Putamen (tissue), 1 donor: ENCODE measurements around the gene KRT75.
"Not testable (repeated sequence)": the region's sequence is repeated elsewhere in the genome, so short reads cannot be mapped to it uniquely, and the experiment has no call there.

Source experiments
- DNase-seq: peaks from one replicate; pipeline ENCODE4 v3.0.0-alpha.2; 2016; ENCODE audit warnings: low spot score

Gene KRT75

GRCh38 chr12:52415870-52416750 lies 18.1 kb downstream of the KRT75 start:
- DNase-seq: no peak

DNA sequence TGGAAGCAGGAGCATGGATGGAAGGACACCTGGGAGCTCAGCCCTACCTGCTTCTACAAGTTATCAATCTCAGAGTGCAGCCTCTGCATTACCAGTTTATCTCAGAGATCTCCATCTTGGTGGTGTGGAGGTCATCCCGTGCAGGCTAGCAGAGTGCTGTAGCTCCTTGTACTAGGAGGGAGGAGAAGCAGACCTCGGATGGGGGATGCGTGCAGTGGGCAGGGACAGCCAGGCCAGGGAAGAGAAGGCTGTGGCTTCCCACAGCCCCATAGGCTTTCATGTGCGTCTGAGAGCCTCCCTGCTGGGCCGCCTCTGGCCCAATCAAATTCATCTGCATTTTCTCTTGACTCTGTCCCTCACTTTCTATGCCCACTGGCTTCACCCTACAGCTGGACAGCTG lies 19.2 kb downstream of the KRT75 start:
- no peak for DNase-seq

DNA sequence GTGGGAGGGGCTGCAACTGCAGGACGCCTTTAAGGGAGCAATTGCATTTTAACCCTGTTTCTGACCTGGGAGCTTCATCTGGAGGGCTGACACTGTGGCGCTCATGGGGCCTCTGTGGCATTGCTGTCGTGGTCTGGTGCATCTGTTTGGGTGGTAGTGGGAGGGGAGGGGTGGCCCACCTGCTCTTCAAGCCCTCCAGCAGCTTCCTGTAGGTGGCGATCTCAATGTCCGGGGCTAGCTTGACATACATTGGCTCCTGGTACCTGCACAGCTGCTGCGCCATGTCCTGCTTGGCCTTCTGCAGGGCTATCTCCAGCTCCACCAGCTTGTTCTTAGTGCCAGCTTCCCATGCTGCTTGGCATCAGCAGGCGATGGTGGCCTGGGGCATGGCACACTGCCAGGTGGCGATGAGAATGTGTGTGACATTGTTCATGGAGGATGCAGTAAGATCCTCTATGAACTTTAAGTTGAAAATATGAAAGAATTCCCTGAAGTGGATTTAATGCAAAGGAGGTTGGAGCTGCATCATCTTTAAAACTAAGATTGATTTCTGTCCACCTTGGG lies 20.3 kb downstream of the KRT75 start:
- DNase-seq: no peak

GRCh38 chr12:52413202-52413601 lies 21.0 kb downstream of the KRT75 start:
- DNase-seq: no peak

- DNase-seq: no peak
Measured at GRCh38 chr12:52411815-52412214, 22.4 kb downstream of the KRT75 start.

- not testable (repeated sequence) for DNase-seq
Measured at GRCh38 chr12:52410589-52411248, 23.5 kb downstream of the KRT75 start.

- DNase-seq: no peak
Measured at GRCh38 chr12:52407918-52408317, 26.3 kb downstream of the KRT75 start.

DNA sequence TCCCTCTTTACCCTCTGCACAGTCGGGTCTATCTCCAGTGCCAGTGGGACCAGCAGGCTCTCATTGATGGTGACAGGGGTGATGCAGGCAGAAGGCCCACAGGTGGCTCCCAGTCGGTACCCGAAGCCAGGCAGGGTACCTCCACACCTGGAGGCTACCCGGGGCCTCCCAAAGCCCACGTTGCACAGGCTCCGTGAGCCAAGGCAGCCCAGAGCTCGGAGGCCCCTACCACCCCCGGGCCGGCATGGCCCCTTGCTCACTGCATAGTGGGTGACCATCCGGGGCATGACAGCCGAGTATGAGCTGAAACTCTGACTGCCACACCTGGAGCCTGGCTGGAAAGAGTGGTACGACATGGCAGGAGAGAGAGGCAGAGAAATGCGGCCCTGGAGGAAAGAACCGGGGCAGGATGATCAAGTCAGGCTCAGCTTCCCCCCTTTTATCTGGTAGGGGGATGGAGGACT lies 28.2 kb downstream of the KRT75 start, which contains the start of gene KRT82:
TSS of gene KRT82 (minus strand) at position 414 of the 464 bp plus-strand sequence. CDS start at position 356, 58 bp downstream.
- DNase-seq: no peak

- no peak for DNase-seq
Measured at GRCh38 chr12:52404951-52405350, 29.2 kb downstream of the KRT75 start.

- no peak for DNase-seq
Measured at GRCh38 chr12:52403561-52403960, 30.6 kb downstream of the KRT75 start.

DNA sequence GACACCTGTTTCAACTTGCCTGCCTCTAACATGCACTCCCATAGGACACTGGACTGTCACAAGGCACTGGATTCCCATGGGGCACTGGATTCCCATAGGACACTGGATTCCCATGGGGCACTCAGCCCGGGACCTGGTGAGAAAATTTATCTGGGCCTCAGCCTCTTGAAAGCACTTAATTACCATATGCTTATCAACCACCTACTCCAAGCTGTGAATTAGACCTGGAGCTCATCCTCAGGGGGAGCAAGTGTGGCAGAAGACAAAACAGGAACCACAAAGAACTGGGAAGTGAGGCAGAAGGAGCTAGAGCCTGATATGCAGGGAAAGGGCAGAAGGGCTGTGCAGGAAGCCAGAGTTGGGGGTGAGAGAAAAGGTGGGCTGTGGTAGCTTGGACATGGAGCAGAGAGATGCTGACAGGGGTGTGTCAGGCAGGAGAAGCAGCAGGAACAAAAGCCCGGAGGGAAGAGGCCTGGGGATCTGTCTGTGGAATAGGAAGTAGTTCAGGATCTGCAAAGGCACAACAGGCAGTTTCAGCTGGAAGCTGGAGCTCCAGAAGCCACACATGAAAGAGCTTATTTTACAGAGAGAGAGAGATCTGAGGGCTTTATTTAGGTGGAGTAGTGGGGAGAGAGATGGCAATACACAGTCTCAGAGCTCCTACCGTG lies 31.2 kb downstream of the KRT75 start:
- no peak for DNase-seq

DNA sequence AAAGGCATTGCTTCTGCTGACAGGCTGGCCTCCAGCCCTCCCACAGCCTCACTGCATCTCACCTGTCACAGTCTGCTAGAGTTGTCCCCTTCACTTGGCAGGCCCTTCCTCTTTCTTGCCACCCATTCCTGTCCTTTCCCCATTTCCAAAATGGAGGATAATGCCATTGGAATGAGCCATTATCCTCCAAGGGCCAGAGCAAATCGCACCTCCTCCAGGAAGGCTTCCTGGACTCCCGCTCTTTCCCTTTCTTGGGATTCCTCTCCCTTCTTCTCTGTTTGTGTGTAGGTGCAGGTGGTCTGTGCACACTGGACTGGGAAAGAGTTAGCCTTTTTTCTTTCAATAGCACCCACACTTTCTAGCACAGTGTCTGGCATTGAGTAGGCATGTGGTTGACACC lies 31.8 kb downstream of the KRT75 start:
- DNase-seq: no peak

DNA sequence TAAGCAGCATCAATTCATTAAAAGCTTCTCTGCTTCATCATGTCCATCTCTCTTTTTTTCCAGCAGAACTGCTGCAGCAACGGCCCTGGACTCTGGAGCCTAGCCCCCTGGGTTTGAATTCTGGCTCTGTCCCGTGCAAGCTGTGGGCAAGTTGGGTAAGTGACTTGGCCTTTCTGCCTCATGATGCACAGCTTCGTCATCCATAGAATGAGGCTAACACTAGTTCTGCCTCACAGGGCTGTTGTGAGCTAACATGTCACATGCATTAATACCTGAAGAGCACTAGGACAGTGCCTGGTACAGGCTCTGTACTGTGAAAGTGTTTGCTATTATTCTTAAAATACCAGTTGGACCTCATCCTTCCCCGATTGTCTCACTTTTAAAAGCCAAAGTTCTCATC lies 32.2 kb downstream of the KRT75 start:
- no peak for DNase-seq

GRCh38 chr12:52401526-52401925 lies 32.6 kb downstream of the KRT75 start:
- no peak for DNase-seq

DNA sequence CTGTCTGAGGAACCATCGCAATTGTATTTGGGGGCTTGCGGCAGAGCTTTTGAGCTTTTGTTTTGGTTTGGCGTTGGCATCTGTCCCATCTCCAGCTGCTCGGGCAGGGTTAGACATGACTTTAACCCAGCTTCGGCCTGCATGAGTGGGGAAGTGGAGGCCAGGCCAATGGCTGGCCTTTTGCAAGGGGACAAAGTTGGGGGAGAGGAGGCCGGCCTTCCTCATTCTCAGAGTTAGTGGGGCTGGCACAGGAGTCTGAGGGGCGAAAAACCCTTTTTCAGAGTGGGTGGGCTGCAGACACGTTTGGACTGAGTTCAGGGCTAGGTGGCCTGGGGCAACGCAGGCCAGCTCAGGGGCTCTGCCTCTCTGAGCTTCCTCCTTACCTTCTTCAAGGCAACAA lies 33.3 kb downstream of the KRT75 start:
- DNase-seq: no peak

GRCh38 chr12:52399756-52400155 lies 34.4 kb downstream of the KRT75 start:
- no peak for DNase-seq

DNA sequence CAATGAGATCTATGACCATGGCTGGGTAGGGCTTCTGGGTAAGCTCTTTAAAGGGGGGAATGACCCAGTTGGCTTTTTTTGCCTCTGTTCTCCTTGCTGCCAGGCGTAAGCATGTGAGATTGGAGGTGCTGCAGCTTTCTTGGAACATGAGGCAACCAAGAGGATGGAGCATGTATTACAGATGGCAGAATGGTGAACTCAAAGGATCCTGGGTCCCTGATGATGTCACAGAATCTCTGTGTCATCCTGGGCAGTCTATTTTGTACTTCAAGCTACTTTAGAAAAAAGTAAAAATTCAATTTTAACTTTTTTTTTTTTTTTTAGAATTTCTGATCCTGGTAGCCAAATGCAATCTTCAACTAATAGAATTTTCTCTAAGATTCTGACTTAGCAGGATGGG lies 36.0 kb downstream of the KRT75 start:
- DNase-seq: no peak

DNA sequence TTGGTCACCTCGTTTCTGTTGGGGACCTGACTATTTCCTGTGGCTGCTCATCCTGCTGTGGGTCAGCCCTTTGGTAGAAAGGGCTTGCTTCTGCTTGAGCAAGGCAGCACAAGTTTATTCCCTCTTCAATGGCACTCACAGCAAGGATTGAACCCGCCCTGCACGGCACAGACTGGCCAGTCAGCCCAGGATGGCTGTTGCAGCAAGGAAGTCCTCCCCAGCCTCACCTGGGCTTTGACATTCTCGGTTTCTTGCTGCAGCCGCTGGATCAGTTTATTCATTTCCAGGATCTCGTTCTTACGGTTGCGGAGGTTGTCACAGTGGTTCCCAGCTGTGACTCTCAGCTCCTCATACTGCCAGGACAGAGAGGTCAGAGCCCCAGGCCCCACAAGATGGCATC lies 37.5 kb downstream of the KRT75 start:
- DNase-seq: no peak

- DNase-seq: no peak
Measured at GRCh38 chr12:52395761-52396434, 38.3 kb downstream of the KRT75 start.

DNA sequence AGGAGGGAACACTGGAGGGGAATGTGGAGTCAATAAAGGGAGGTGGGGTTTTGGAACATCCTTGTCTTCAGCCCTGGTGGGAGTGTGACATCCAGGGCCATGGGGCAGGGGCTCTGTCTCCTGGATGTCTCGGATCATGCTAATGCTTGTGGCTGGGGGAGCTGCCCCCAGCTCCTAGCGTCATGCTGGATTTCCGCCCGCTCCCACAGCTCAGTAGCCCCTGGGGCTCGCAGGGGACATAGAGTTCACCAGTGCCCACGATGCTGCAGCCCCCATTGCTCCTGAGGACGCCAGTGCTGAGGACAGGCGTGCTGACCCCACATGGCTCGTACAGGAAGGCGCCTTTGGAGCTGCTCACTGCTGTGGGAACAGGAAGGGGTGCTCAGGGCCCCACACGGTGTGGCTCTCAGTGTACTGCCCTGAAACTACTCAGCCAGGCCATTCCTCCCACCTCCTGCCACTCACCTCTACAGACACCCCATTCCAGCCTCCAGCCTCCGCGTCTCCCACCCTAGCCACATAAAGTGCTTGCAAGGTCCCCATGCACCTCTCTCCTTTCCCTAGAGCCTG lies 39.2 kb downstream of the KRT75 start:
- no peak for DNase-seq

DNA sequence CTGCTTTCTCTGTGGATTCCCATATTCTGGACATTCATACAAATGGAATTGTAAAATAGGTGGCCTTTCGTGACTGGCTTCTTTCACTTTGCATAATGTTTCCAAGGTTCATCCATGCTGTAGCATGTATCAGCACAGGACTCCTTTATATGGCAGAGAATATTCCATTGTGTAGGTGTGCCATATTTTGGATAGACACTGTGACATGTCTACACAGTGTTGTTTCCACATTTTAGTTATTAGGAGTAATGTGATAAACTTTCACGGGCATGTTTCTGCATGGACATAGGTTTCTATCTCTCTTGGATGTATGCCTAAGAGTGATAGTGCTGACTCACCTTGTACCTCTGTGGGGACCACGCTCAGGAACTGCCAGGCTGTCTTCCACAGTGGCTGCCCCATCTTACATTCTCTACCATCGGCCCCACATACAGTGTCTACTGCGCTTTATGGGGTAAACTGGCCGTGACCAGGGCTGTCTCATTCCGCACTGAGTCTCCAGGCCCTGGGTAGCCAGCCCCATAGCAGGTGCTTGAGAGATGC lies 41.6 kb downstream of the KRT75 start:
- DNase-seq: no peak
